Measurements from ENCODE around the gene PBX4.

- TF ChIP-seq CTCF (IDR thresholded peaks at IDR 0.05) (no peak), POLR2A (IDR thresholded peaks at IDR 0.05) (no peak)
Observed at GRCh38 chr19:19546751-19547162, 71.7 kb downstream of the PBX4 start.

Data from heart left ventricle (tissue), 13 donors.